Measurements from ENCODE around the gene PIGU. TPM values are rescaled to one million over a fixed set of nuclear protein-coding genes. Genes with fewer than 3 reads are reported as not detected.

Gene PIGU
- total and polyA plus RNA-seq, 3 experiments from 2014 or later: 24.9 to 33.0 (median 26.3) TPM

DNA sequence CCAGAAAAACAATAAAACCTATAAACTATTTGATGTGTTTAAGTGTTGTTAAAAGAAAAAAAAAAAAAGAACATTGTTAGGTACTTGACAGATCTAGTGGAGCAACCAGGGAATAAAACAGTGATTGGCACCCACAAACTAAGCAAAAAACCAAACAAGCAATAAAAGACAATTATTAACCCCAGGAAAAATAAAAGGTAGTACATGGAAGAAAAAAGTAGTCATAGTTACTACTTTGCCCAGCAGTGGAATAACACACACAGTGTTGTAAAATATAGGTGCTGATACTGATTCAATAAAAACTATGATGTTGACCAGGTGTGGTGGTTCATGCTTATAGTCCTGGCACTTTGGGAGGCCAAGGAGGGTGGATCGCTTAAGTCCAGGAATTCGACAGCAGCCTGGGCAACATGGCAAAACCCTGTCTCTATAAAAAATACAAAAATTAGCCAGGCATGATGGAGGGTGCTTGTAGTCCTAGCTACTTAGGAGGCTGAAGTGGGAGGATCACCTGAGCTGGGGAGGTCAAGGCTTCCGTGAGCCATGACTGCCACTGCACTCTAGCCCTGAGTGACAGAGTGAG lies 43.9 kb downstream of the PIGU start:
- H3K27me3 ChIP-seq (ENCODE audit: insufficient read depth, low read length, poor library complexity, severe bottlenecking): no peaks in the 10 kb centered on the region
- no peak for DNase-seq
- no peak overlapping the region for H3K4me3 ChIP-seq (ENCODE audit: low read length)
- no peaks in the 10 kb centered on the region for H3K27me3 Mint-ChIP-seq
- no peaks in the 10 kb centered on the region for H3K9me3 Mint-ChIP-seq
- no peak overlapping the region for H3K4me3 Mint-ChIP-seq
- peaks cover 27% of the 10 kb centered on the region for H3K36me3 ChIP-seq (ENCODE audit: insufficient read depth, low read length)
- H3K36me3 Mint-ChIP-seq: peaks cover 0 to 75% (median 22%) of the 10 kb centered on the region in 3 donors
- CTCF ChIA-PET: no interaction called here
- no peaks in the 10 kb centered on the region for H3K4me1 ChIP-seq (ENCODE audit: insufficient read depth, low read length)
- H3K27ac Mint-ChIP-seq: no peak overlapping the region
- H3K27ac ChIP-seq (ENCODE audit: low read depth, low read length): no peak overlapping the region
- POLR2A ChIA-PET: no interaction called here
- H3K4me1 Mint-ChIP-seq: no peaks in the 10 kb centered on the region
- no peaks in the 10 kb centered on the region for H3K9me3 ChIP-seq (ENCODE audit: low read length)

- Mint-ChIP-seq H3K27me3 (no peaks in the 10 kb centered on the region), H3K4me3 (no peak overlapping the region), H3K9me3 (no peaks in the 10 kb centered on the region), H3K4me1 (no peaks in the 10 kb centered on the region), H3K27ac (no peak overlapping the region), H3K36me3 (peaks cover 0 to 58% (median 18%) of the 10 kb centered on the region in 3 donors)
- H3K27me3 ChIP-seq (ENCODE audit: insufficient read depth, low read length, poor library complexity, severe bottlenecking): no peaks in the 10 kb centered on the region
- no peak overlapping the region for H3K4me3 ChIP-seq (ENCODE audit: low read length)
- peaks cover 9% of the 10 kb centered on the region for H3K36me3 ChIP-seq (ENCODE audit: insufficient read depth, low read length)
- ChIA-PET POLR2A (no interaction called here), CTCF (no interaction called here)
- DNase-seq: no peak
- no peaks in the 10 kb centered on the region for H3K4me1 ChIP-seq (ENCODE audit: insufficient read depth, low read length)
- no peak overlapping the region for H3K27ac ChIP-seq (ENCODE audit: low read depth, low read length)
- no peaks in the 10 kb centered on the region for H3K9me3 ChIP-seq (ENCODE audit: low read length)
Measured at GRCh38 chr20:34629904-34630303, 47.0 kb downstream of the PIGU start.

DNA sequence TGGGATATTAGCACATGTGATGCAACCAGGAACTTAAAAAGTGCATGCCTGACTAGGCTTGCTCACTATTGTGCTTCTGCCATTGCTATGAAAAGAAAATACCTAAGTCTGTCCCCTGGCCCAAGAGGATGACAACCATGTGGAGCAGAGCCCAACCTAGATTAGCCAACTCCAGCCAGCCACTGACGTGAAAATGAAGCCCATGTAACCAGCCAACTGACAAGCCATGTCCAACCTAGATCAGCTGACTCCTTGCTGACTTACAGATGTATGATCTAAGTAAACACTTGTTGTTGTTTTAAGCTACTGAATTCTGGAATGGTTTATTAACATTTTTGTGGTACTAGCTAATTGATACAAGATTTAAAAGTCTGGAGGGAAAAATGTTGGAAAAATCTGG lies 47.5 kb downstream of the PIGU start:
- DNase-seq: no peak
- Mint-ChIP-seq H3K4me1 (no peaks in the 10 kb centered on the region), H3K27me3 (no peaks in the 10 kb centered on the region), H3K36me3 (peaks cover 0 to 58% (median 15%) of the 10 kb centered on the region in 3 donors), H3K27ac (no peak overlapping the region), H3K4me3 (no peak overlapping the region), H3K9me3 (no peaks in the 10 kb centered on the region)
- Histone ChIP-seq H3K36me3 (ENCODE audit: insufficient read depth, low read length) (peaks cover 12% of the 10 kb centered on the region), H3K27ac (ENCODE audit: low read depth, low read length) (no peak overlapping the region), H3K4me1 (ENCODE audit: insufficient read depth, low read length) (no peaks in the 10 kb centered on the region), H3K4me3 (ENCODE audit: low read length) (no peak overlapping the region), H3K9me3 (ENCODE audit: low read length) (no peaks in the 10 kb centered on the region), H3K27me3 (ENCODE audit: insufficient read depth, low read length, poor library complexity, severe bottlenecking) (no peaks in the 10 kb centered on the region)
- ChIA-PET POLR2A (no interaction called here), CTCF (no interaction called here)

- Histone ChIP-seq H3K9me3 (ENCODE audit: low read length) (no peaks in the 10 kb centered on the region), H3K27me3 (ENCODE audit: insufficient read depth, low read length, poor library complexity, severe bottlenecking) (no peaks in the 10 kb centered on the region), H3K27ac (ENCODE audit: low read depth, low read length) (no peak overlapping the region), H3K4me1 (ENCODE audit: insufficient read depth, low read length) (no peaks in the 10 kb centered on the region), H3K4me3 (ENCODE audit: low read length) (no peak overlapping the region), H3K36me3 (ENCODE audit: insufficient read depth, low read length) (peaks cover 13% of the 10 kb centered on the region)
- Mint-ChIP-seq H3K9me3 (no peaks in the 10 kb centered on the region), H3K4me1 (peaks cover 0 to 2% (median under 1%) of the 10 kb centered on the region in 3 donors), H3K27me3 (no peaks in the 10 kb centered on the region), H3K27ac (no peak overlapping the region), H3K36me3 (peaks cover 3 to 59% (median 20%) of the 10 kb centered on the region in 3 donors), H3K4me3 (no peak overlapping the region)
- ChIA-PET POLR2A (no interaction called here), CTCF (no interaction called here)
- no peak for DNase-seq
Measured at GRCh38 chr20:34628026-34628425, 48.9 kb downstream of the PIGU start.

DNA sequence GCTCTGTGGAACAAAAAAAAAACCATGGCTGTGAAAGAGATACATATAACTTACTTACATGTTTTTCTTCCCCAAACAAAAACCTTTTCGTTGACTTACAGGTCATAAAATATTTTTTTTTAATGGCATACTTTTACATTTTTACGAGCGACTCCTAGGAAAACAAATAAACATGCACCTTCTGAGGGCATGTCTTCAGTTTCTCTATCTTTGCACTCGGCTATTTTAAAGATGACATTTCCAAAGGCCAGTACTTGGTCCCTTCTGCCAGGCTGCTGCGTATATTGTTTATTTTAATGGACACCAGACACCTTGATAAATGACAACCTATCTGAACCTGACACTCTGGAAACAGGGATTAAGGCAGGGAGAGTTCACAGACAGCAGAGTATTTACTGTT lies 49.4 kb downstream of the PIGU start:
- H3K27me3 Mint-ChIP-seq: no peaks in the 10 kb centered on the region
- peaks cover 0 to 5% (median 3%) of the 10 kb centered on the region in 3 donors for H3K4me1 Mint-ChIP-seq
- no peak overlapping the region for H3K27ac Mint-ChIP-seq
- Histone ChIP-seq H3K4me3 (ENCODE audit: low read length) (no peak overlapping the region), H3K9me3 (ENCODE audit: low read length) (no peaks in the 10 kb centered on the region), H3K27me3 (ENCODE audit: insufficient read depth, low read length, poor library complexity, severe bottlenecking) (no peaks in the 10 kb centered on the region), H3K4me1 (ENCODE audit: insufficient read depth, low read length) (no peaks in the 10 kb centered on the region), H3K36me3 (ENCODE audit: insufficient read depth, low read length) (peaks cover 15% of the 10 kb centered on the region), H3K27ac (ENCODE audit: low read depth, low read length) (no peak overlapping the region)
- ChIA-PET POLR2A (no interaction called here), CTCF (no interaction called here)
- H3K36me3 Mint-ChIP-seq: peaks cover 7 to 59% (median 18%) of the 10 kb centered on the region in 3 donors
- H3K9me3 Mint-ChIP-seq: no peaks in the 10 kb centered on the region
- DNase-seq: no peak
- H3K4me3 Mint-ChIP-seq: no peak overlapping the region

GRCh38 chr20:34626992-34627391 lies 49.9 kb downstream of the PIGU start:
- Mint-ChIP-seq H3K27me3 (no peaks in the 10 kb centered on the region), H3K27ac (no peak overlapping the region), H3K4me1 (peaks cover under 1 to 6% (median 3%) of the 10 kb centered on the region in 3 donors), H3K4me3 (no peak overlapping the region), H3K9me3 (no peaks in the 10 kb centered on the region), H3K36me3 (peaks cover 7 to 61% (median 20%) of the 10 kb centered on the region in 3 donors)
- Histone ChIP-seq H3K4me1 (ENCODE audit: insufficient read depth, low read length) (no peaks in the 10 kb centered on the region), H3K27me3 (ENCODE audit: insufficient read depth, low read length, poor library complexity, severe bottlenecking) (no peaks in the 10 kb centered on the region), H3K36me3 (ENCODE audit: insufficient read depth, low read length) (peaks cover 15% of the 10 kb centered on the region), H3K9me3 (ENCODE audit: low read length) (no peaks in the 10 kb centered on the region), H3K27ac (ENCODE audit: low read depth, low read length) (no peak overlapping the region), H3K4me3 (ENCODE audit: low read length) (no peak overlapping the region)
- no peak for DNase-seq
- CTCF ChIA-PET: no interaction called here
- POLR2A ChIA-PET: no interaction called here

GRCh38 chr20:34624629-34625028 lies 52.3 kb downstream of the PIGU start:
- Mint-ChIP-seq H3K27me3 (no peaks in the 10 kb centered on the region), H3K36me3 (peaks cover 19 to 65% (median 26%) of the 10 kb centered on the region in 3 donors), H3K9me3 (no peaks in the 10 kb centered on the region), H3K4me3 (no peak overlapping the region), H3K4me1 (peaks cover 15 to 24% (median 20%) of the 10 kb centered on the region in 3 donors), H3K27ac (no peak overlapping the region)
- Histone ChIP-seq H3K4me1 (ENCODE audit: insufficient read depth, low read length) (no peaks in the 10 kb centered on the region), H3K36me3 (ENCODE audit: insufficient read depth, low read length) (peaks cover 15% of the 10 kb centered on the region), H3K9me3 (ENCODE audit: low read length) (no peaks in the 10 kb centered on the region), H3K27ac (ENCODE audit: low read depth, low read length) (no peak overlapping the region), H3K27me3 (ENCODE audit: insufficient read depth, low read length, poor library complexity, severe bottlenecking) (no peaks in the 10 kb centered on the region), H3K4me3 (ENCODE audit: low read length) (no peak overlapping the region)
- CTCF ChIA-PET: no interaction called here
- POLR2A ChIA-PET: no interaction called here
- DNase-seq: no peak

GRCh38 chr20:34622821-34623451 lies 54.0 kb downstream of the PIGU start:
- H3K4me1 ChIP-seq (ENCODE audit: insufficient read depth, low read length): no peaks in the 10 kb centered on the region
- DNase-seq: no peak
- H3K4me3 ChIP-seq (ENCODE audit: low read length): no peak overlapping the region
- H3K27ac ChIP-seq (ENCODE audit: low read depth, low read length): no peak overlapping the region
- Mint-ChIP-seq H3K27me3 (no peaks in the 10 kb centered on the region), H3K27ac (peak overlapping the region in 2 of 8 donors; percentile 6 to 52), H3K36me3 (peaks cover 19 to 65% (median 25%) of the 10 kb centered on the region in 3 donors), H3K9me3 (no peaks in the 10 kb centered on the region), H3K4me1 (peaks cover 15 to 24% (median 20%) of the 10 kb centered on the region in 3 donors), H3K4me3 (no peak overlapping the region)
- H3K36me3 ChIP-seq (ENCODE audit: insufficient read depth, low read length): peaks cover 15% of the 10 kb centered on the region
- no peaks in the 10 kb centered on the region for H3K9me3 ChIP-seq (ENCODE audit: low read length)
- ChIA-PET POLR2A (no interaction called here), CTCF (no interaction called here)
- no peaks in the 10 kb centered on the region for H3K27me3 ChIP-seq (ENCODE audit: insufficient read depth, low read length, poor library complexity, severe bottlenecking)

Data from CD8-positive, alpha-beta memory T cell (primary cell).